Fibroblast of lung (primary cell): ENCODE results near the gene WDR90. TPM values are rescaled to one million over a fixed set of nuclear protein-coding genes. Genes with fewer than 3 reads are reported as not detected.

ENCODE experiments used
- DNase-seq, 2 donors: peaks; one replicate each; pipeline versions ENCODE4 v3.0.0 to v3.0.0-alpha.2; 2010; ENCODE audit warnings: low read depth in 2 of 2
- H2AFZ ChIP-seq: 2 replicates; pipeline ENCODE4 v1.5.1; 2012; ENCODE audit warnings: low read length, control low read depth, inconsistent platforms
- H3K27ac ChIP-seq: 2 replicates; pipeline ENCODE4 v1.5.1; 2011; ENCODE audit warnings: low read length, control low read depth; ENCODE audit not compliant: insufficient read depth
- H3K27me3 ChIP-seq: 2 replicates; pipeline ENCODE4 v1.5.1; 2011; ENCODE audit warnings: mild to moderate bottlenecking, low read length; ENCODE audit not compliant: control insufficient read depth, insufficient read depth
- H3K36me3 ChIP-seq: 2 replicates; pipeline ENCODE4 v1.5.1; 2011; ENCODE audit warnings: low read length; ENCODE audit not compliant: control insufficient read depth, insufficient read depth
- H3K4me1 ChIP-seq: 2 replicates; pipeline ENCODE4 v1.5.1; 2011; ENCODE audit warnings: low read length; ENCODE audit not compliant: control insufficient read depth, insufficient read depth; ENCODE audit errors: extremely low read depth
- H3K4me2 ChIP-seq: 2 replicates; pipeline ENCODE4 v1.5.1; 2011; ENCODE audit warnings: low read length, control low read depth; ENCODE audit not compliant: insufficient read depth; ENCODE audit errors: extremely low read depth
- H3K4me3 ChIP-seq, 4 experiments: fragments of 200-600 bp in 1 of 4; sonication (generic) in 1 of 4; replicated peaks in 1 of 4; 2 replicates each; pipeline ENCODE4 v1.5.1; 2011 to 2016; ENCODE audit warnings: low read length in 4 of 4, low read depth in 3 of 4, mild to moderate bottlenecking in 3 of 4, control low read depth in 2 of 4, inconsistent platforms in 1 of 4, mixed read lengths in 1 of 4; ENCODE audit not compliant: insufficient read depth in 1 of 4; ENCODE audit errors: control extremely low read depth in 1 of 4
- H3K79me2 ChIP-seq: 2 replicates; pipeline ENCODE4 v1.5.1; 2012; ENCODE audit warnings: mild to moderate bottlenecking, low read length, inconsistent platforms; ENCODE audit not compliant: control insufficient read depth, insufficient read depth
- H3K9ac ChIP-seq: 2 replicates; pipeline ENCODE4 v1.5.1; 2011; ENCODE audit warnings: mild to moderate bottlenecking, low read length, control low read depth; ENCODE audit not compliant: insufficient read depth
- H3K9me3 ChIP-seq: 2 replicates; pipeline ENCODE4 v1.5.1; 2012; ENCODE audit warnings: low read depth, low read length; ENCODE audit not compliant: control insufficient read depth, insufficient read depth
- H4K20me1 ChIP-seq: 2 replicates; pipeline ENCODE4 v1.5.1; 2011; ENCODE audit warnings: low read length; ENCODE audit not compliant: control insufficient read depth, insufficient read depth; ENCODE audit errors: extremely low read depth
- CTCF ChIP-seq, 2 donors: IDR thresholded peaks in 1 of 2; conservative IDR thresholded peaks in 1 of 2; 1 replicate in 1 of 2; 2 replicates in 1 of 2; pipeline ENCODE4 v1.5.1; 2011 to 2012; ENCODE audit warnings: low read length in 2 of 2, control low read depth in 1 of 2, inconsistent platforms in 1 of 2, low read depth in 1 of 2, mild to moderate bottlenecking in 1 of 2
- EZH2 ChIP-seq: IDR thresholded peaks from 2 replicates; pipeline ENCODE4 v1.5.1; 2012; ENCODE audit warnings: low read length, control low read depth, mild to moderate bottlenecking; ENCODE audit errors: missing control alignments
- polyA plus RNA-seq, 2 donors: library from polyadenylated mRNA; depleted of rRNA in 1 of 2; stranded (reverse) in 1 of 2; unstranded in 1 of 2; fragments of >200 nt; gene quantifications; 2 replicates each; pipeline ENCODE4 v1.2.1, GENCODE V29; 2011 to 2012; ENCODE audit warnings: missing spikeins in 1 of 2
- total RNA-seq: library from RNA; depleted of rRNA; stranded (reverse); fragments of >200 nt; gene quantifications from 2 replicates; pipeline ENCODE4 v1.2.1, GENCODE V29; 2014

The WDR90 gene
- total and polyA plus RNA-seq, 2 donors (not counting 1 experiment from before 2014, with no cell fraction given): 2.9 to 4.8 TPM

- Histone ChIP-seq H3K27ac (no peak overlapping the region), H3K4me2 (no peak overlapping the region), H3K9ac (no peak overlapping the region), H3K4me3 (no peak overlapping the region), H3K36me3 (peaks cover 17% of the 10 kb centered on the region), H3K9me3 (no peaks in the 10 kb centered on the region), H2AFZ (no peak overlapping the region), H3K27me3 (no peaks in the 10 kb centered on the region), H4K20me1 (no peaks in the 10 kb centered on the region), H3K79me2 (no peaks in the 10 kb centered on the region), H3K4me1 (peaks cover 2% of the 10 kb centered on the region)
- no peak for DNase-seq
- TF ChIP-seq CTCF (conservative IDR thresholded peaks at IDR 0.05 in 1 of 2, IDR thresholded peaks at IDR 0.05 in 1 of 2; ENCODE audit: low read depth in 1 of 2, low read length in 2 of 2) (no peak), EZH2 (no peak)
Measured at GRCh38 chr16:629185-629832, 19.9 kb upstream of the WDR90 start.

- Histone ChIP-seq H3K9me3 (no peaks in the 10 kb centered on the region), H3K27ac (no peak overlapping the region), H3K9ac (no peak overlapping the region), H3K36me3 (peaks cover 17% of the 10 kb centered on the region), H3K79me2 (no peaks in the 10 kb centered on the region), H3K27me3 (no peaks in the 10 kb centered on the region), H3K4me3 (no peak overlapping the region), H4K20me1 (no peaks in the 10 kb centered on the region), H2AFZ (no peak overlapping the region), H3K4me2 (no peak overlapping the region), H3K4me1 (peaks cover 2% of the 10 kb centered on the region)
- TF ChIP-seq EZH2: no peak
- no peak for TF ChIP-seq CTCF (conservative IDR thresholded peaks at IDR 0.05 in 1 of 2, IDR thresholded peaks at IDR 0.05 in 1 of 2; ENCODE audit: low read depth in 1 of 2, low read length in 2 of 2)
- DNase-seq: no peak
Measured at GRCh38 chr16:629833-630248, 19.3 kb upstream of the WDR90 start.

GRCh38 chr16:630249-630814 lies 18.8 kb upstream of the WDR90 start:
- H3K4me2 ChIP-seq: no peak overlapping the region
- H3K9me3 ChIP-seq: no peaks in the 10 kb centered on the region
- H3K36me3 ChIP-seq: peaks cover 17% of the 10 kb centered on the region
- no peaks in the 10 kb centered on the region for H3K27me3 ChIP-seq
- H2AFZ ChIP-seq: no peak overlapping the region
- no peak for DNase-seq
- no peaks in the 10 kb centered on the region for H4K20me1 ChIP-seq
- peaks cover 2% of the 10 kb centered on the region for H3K4me1 ChIP-seq
- peaks cover under 1% of the 10 kb centered on the region for H3K79me2 ChIP-seq
- no peak overlapping the region for H3K27ac ChIP-seq
- TF ChIP-seq EZH2: no peak
- no peak overlapping the region for H3K9ac ChIP-seq
- no peak overlapping the region for H3K4me3 ChIP-seq
